ENCODE measurements around the gene NXNL1.
"Not testable (repeated sequence)": the region's sequence is repeated elsewhere in the genome, so short reads cannot be mapped to it uniquely, and the experiment has no call there.

Gene NXNL1

GRCh38 chr19:17460372-17461230 is at the start of gene NXNL1:
Gene NXNL1, minus strand, starts transcription at chr19:17460926. Its CDS starts 57 bp downstream, at chr19:17460869.
- no peak for DNase-seq

GRCh38 chr19:17508558-17508933 is 47.8 kb upstream of the NXNL1 start:
- DNase-seq: not testable (repeated sequence)

GRCh38 chr19:17506745-17507144 is 46.0 kb upstream of the NXNL1 start:
- DNase-seq: no peak

GRCh38 chr19:17505223-17505622 is 44.5 kb upstream of the NXNL1 start:
- no peak for DNase-seq

GRCh38 chr19:17504456-17504855 is 43.7 kb upstream of the NXNL1 start:
- DNase-seq: no peak

GRCh38 chr19:17504030-17504429 is 43.3 kb upstream of the NXNL1 start:
- DNase-seq: no peak

GRCh38 chr19:17503240-17503639 is 42.5 kb upstream of the NXNL1 start:
- no peak for DNase-seq

- DNase-seq: no peak
Observed at GRCh38 chr19:17500447-17501198, 39.9 kb upstream of the NXNL1 start.

GRCh38 chr19:17499648-17500446 is 39.1 kb upstream of the NXNL1 start:
- no peak for DNase-seq

- DNase-seq: not testable (repeated sequence)
Observed at GRCh38 chr19:17499025-17499424, 38.3 kb upstream of the NXNL1 start.

- DNase-seq: no peak
Observed at GRCh38 chr19:17497149-17497798, 36.5 kb upstream of the NXNL1 start.

- peak; percentile 71 to 75 for DNase-seq
Observed at GRCh38 chr19:17496337-17496997, 35.7 kb upstream of the NXNL1 start.

GRCh38 chr19:17495639-17496296 is 35.0 kb upstream of the NXNL1 start:
- DNase-seq: no peak

- no peak for DNase-seq
Observed at GRCh38 chr19:17491287-17491686, 30.6 kb upstream of the NXNL1 start.

- DNase-seq: no peak
Observed at GRCh38 chr19:17490411-17490810, 29.7 kb upstream of the NXNL1 start.

- DNase-seq: no peak
Observed at GRCh38 chr19:17489392-17490030, 28.8 kb upstream of the NXNL1 start.

GRCh38 chr19:17488593-17489391 is 28.1 kb upstream of the NXNL1 start:
- peak; percentile 72 for DNase-seq

GRCh38 chr19:17487284-17488121 is 26.8 kb upstream of the NXNL1 start:
- no peak for DNase-seq
